A549 (cell line): ENCODE data around the gene ATAT1. TPM values are rescaled to one million over a fixed set of nuclear protein-coding genes. Genes with fewer than 3 reads are reported as not detected.
A peak's percentile ranks its signal among the peaks of the same experiment; 100 is the strongest.

ENCODE experiments used
- ATAC-seq, 2 experiments: fragments of 200-7000 bp in 1 of 2; fragments of >200 bp in 1 of 2; cut with Nextera tagmentation in 1 of 2; cut with Tn5 transposase in 1 of 2; 3 replicates each; pipeline versions ENCODE4 v1.8.0 to v1.9.1; 2018 to 2020; ENCODE audit warnings: mild to moderate bottlenecking in 1 of 2, moderate library complexity in 1 of 2
- CTCF ChIA-PET: fragments of 300-600 bp; sonication (Branson Sonifier 250); formaldehyde crosslinking; extraction: SDS; loops from one replicate; lab custom pipeline; 2021; ENCODE audit warnings: antibody characterized with exemption, inconsistent platforms; lab: Yijun Ruan, JAX
- POLR2A ChIA-PET: fragments of 350-600 bp; formaldehyde crosslinking; extraction: SDS; loops from one replicate; lab custom pipeline; 2021; ENCODE audit warnings: antibody characterized with exemption, inconsistent platforms; lab: Yijun Ruan, JAX
- DNase-seq, 2 experiments: peaks; one replicate each; pipeline versions ENCODE4 v3.0.0 to v3.0.0-alpha.2; 2011 to 2016; ENCODE audit warnings: low read depth in 1 of 2, low spot score in 1 of 2
- FAIRE-seq: peaks from 2 replicates; lab custom pipeline; 2011; peaks lifted over from hg19 to GRCh38; lab: Jason Lieb, UNC
- H3K27ac ChIP-seq, 2 experiments: fragments of >200 bp; sonication (Bioruptor Twin); formaldehyde crosslinking; 3 replicates each; pipeline ENCODE4 v1.5.1; 2016 to 2017
- H3K4me1 ChIP-seq: fragments of >200 bp; sonication (Bioruptor Twin); formaldehyde crosslinking; 3 replicates; pipeline ENCODE4 v1.6.1; 2016
- H3K4me2 ChIP-seq: fragments of >200 bp; sonication (Bioruptor Twin); formaldehyde crosslinking; 3 replicates; pipeline ENCODE4 v1.6.1; 2016
- H3K4me3 ChIP-seq: fragments of >200 bp; sonication (Bioruptor Twin); formaldehyde crosslinking; 3 replicates; pipeline ENCODE4 v1.5.1; 2016
- H3K9me3 ChIP-seq: fragments of >200 bp; sonication (Bioruptor Twin); formaldehyde crosslinking; 3 replicates; pipeline ENCODE4 v1.6.1; 2016
- BHLHE40 ChIP-seq: IDR thresholded peaks from 2 replicates; pipeline ENCODE4 v1.6.1; 2012; ENCODE audit warnings: low read depth, low read length, inconsistent platforms
- CBX2 ChIP-seq: fragments of 200-600 bp; sonication (generic); IDR thresholded peaks from 2 replicates; pipeline ENCODE4 v1.6.1; 2016; ENCODE audit warnings: low read depth, mild to moderate bottlenecking, borderline replicate concordance
- CEBPB ChIP-seq, 2 experiments: fragments of >200 bp in 1 of 2; sonication (Bioruptor Twin) in 1 of 2; formaldehyde crosslinking in 1 of 2; IDR thresholded peaks; 2 replicates each; pipeline ENCODE4 v1.6.1; 2012 to 2016
- EHMT2 ChIP-seq: fragments of 200-600 bp; sonication (generic); IDR thresholded peaks from 2 replicates; pipeline ENCODE4 v1.6.1; 2016; ENCODE audit warnings: antibody characterized with exemption, low read depth, mild to moderate bottlenecking, moderate library complexity
- EP300 ChIP-seq, 2 experiments: fragments of >200 bp; sonication (Bioruptor Twin); formaldehyde crosslinking; IDR thresholded peaks; 2 replicates in 1 of 2; 3 replicates in 1 of 2; pipeline ENCODE4 v1.6.1; 2016 to 2017
- ESRRA ChIP-seq: fragments of 150-350 bp; IDR thresholded peaks from 2 replicates; pipeline ENCODE4 v1.6.1; 2014; ENCODE audit warnings: mild to moderate bottlenecking, low read length, borderline replicate concordance
- FOXS1 ChIP-seq: fragments of 250-450 bp; sonication (Bioruptor Pico); IDR thresholded peaks from 2 replicates; pipeline ENCODE4 v1.5.0; 2020; ENCODE audit warnings: mild to moderate bottlenecking, moderate library complexity
- HEYL ChIP-seq: fragments of 250-450 bp; sonication (Bioruptor Pico); IDR thresholded peaks from 2 replicates; pipeline ENCODE4 v1.8.0; 2021; ENCODE audit warnings: mild to moderate bottlenecking, moderate library complexity
- HOXA7 ChIP-seq: fragments of 250-450 bp; sonication (Bioruptor Pico); IDR thresholded peaks from 2 replicates; pipeline ENCODE4 v1.5.0; 2020; ENCODE audit warnings: mild to moderate bottlenecking, moderate library complexity
- KDM5A ChIP-seq: fragments of 200-600 bp; sonication (generic); IDR thresholded peaks from 2 replicates; pipeline ENCODE4 v1.6.1; 2016; ENCODE audit warnings: antibody characterized with exemption, mild to moderate bottlenecking
- MAZ ChIP-seq: fragments of 150-350 bp; IDR thresholded peaks from 2 replicates; pipeline ENCODE4 v1.6.1; 2014; ENCODE audit warnings: antibody characterized with exemption, low read depth, low read length, borderline replicate concordance
- NFE2L2 ChIP-seq: fragments of 150-350 bp; conservative IDR thresholded peaks from 2 replicates; pipeline ENCODE4 v1.6.1; 2014; ENCODE audit warnings: low read length
- NR3C1 ChIP-seq: fragments of >200 bp; sonication (Bioruptor Twin); formaldehyde crosslinking; IDR thresholded peaks from 3 replicates; pipeline ENCODE4 v1.6.1; 2017
- PHF8 ChIP-seq: fragments of 200-600 bp; sonication (generic); IDR thresholded peaks from 2 replicates; pipeline ENCODE4 v1.6.1; 2016; ENCODE audit warnings: low read depth, mild to moderate bottlenecking, antibody characterized with exemption, moderate library complexity, borderline replicate concordance
- POLR2A ChIP-seq: IDR thresholded peaks from 2 replicates; pipeline ENCODE4 v1.6.1; 2012; ENCODE audit warnings: mild to moderate bottlenecking, low read length
- POLR2AphosphoS2 ChIP-seq: conservative IDR thresholded peaks from 2 replicates; pipeline ENCODE4 v1.6.1; 2012; ENCODE audit warnings: low read length, improper control_type of control experiment, inconsistent platforms
- RAD21 ChIP-seq, 2 experiments: fragments of >200 bp in 1 of 2; sonication (Bioruptor Twin) in 1 of 2; formaldehyde crosslinking in 1 of 2; IDR thresholded peaks in 1 of 2; conservative IDR thresholded peaks in 1 of 2; 2 replicates in 1 of 2; 3 replicates in 1 of 2; pipeline ENCODE4 v1.6.1; 2012 to 2018; ENCODE audit warnings: inconsistent platforms in 1 of 2
- RCOR1 ChIP-seq: fragments of 150-350 bp; IDR thresholded peaks from 2 replicates; pipeline ENCODE4 v1.6.1; 2014; ENCODE audit warnings: antibody characterized with exemption, low read length, low read depth
- RFX5 ChIP-seq: fragments of 450-650 bp; IDR thresholded peaks from 2 replicates; pipeline ENCODE4 v1.7.1; 2014; ENCODE audit warnings: antibody characterized with exemption, mild to moderate bottlenecking, moderate library complexity
- RNF2 ChIP-seq: fragments of 200-600 bp; sonication (generic); IDR thresholded peaks from 2 replicates; pipeline ENCODE4 v1.6.1; 2016; ENCODE audit warnings: low read depth, mild to moderate bottlenecking, antibody characterized with exemption, moderate library complexity, borderline replicate concordance
- TP53 ChIP-seq: fragments of 250-450 bp; sonication (Bioruptor Pico); IDR thresholded peaks from 2 replicates; pipeline ENCODE4 v1.5.0; 2021; ENCODE audit warnings: mild to moderate bottlenecking, moderate library complexity
- WGBS: methylation state at CpG from one replicate; pipeline ENCODE4 v1.1.6; 2017; ENCODE audit errors: missing lambda C conversion rate; 5-methylcytosine and 5-hydroxymethylcytosine counted together
- polyA plus RNA-seq, 4 experiments: library from polyadenylated mRNA; depleted of rRNA in 3 of 4; stranded (reverse); fragments of >200 nt; fragmentation: RNase III in 1 of 4; extraction: RNeasy Plus Mini Kit Qiagen cat#74134 plus additional on column Dnase treatment in 1 of 4; gene quantifications; 2 replicates in 3 of 4; 3 replicates in 1 of 4; pipeline ENCODE4 v1.2.3, GENCODE V29; 2011 to 2017
- TF ChIP-seq, protein P1 (sequence below): IDR thresholded peaks from 2 replicates; pipeline ENCODE4 v1.6.1; 2012
- TF ChIP-seq, protein P2 (sequence below): fragments of >200 bp; sonication (Bioruptor Twin); formaldehyde crosslinking; IDR thresholded peaks from 3 replicates; pipeline ENCODE4 v1.5.1; 2016
- TF ChIP-seq, protein P3 (sequence below): fragments of 450-650 bp; IDR thresholded peaks from 2 replicates; pipeline ENCODE4 v1.6.1; 2014; ENCODE audit warnings: antibody characterized with exemption
- TF ChIP-seq, protein P4 (sequence below): IDR thresholded peaks from 2 replicates; pipeline ENCODE4 v1.6.1; 2012

The ATAT1 gene
- polyA plus RNA-seq, 2 of the 4 experiments (the other 2 are of a cell fraction), result 7.4 to 8.6 TPM

DNA sequence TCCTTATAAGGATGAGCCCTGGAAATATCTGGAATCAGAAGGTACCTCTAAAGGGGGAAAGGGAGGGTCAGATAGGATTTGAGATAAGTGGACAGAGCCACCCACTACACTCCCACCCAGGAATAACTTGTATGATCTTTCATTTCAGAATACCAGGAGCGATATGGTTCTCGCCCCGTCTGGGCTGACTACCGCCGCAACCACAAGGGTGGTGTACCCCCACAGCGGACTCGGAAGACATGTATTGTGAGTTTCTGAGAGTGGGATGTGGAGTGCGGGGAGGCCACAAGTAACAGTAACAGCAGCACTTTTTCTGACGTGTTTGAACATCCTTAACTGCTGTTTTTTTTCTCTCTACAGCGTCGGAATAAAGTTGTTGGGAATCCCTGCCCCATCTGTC lies 7.1 kb upstream of the ATAT1 start:
- TF ChIP-seq, protein P1, sequence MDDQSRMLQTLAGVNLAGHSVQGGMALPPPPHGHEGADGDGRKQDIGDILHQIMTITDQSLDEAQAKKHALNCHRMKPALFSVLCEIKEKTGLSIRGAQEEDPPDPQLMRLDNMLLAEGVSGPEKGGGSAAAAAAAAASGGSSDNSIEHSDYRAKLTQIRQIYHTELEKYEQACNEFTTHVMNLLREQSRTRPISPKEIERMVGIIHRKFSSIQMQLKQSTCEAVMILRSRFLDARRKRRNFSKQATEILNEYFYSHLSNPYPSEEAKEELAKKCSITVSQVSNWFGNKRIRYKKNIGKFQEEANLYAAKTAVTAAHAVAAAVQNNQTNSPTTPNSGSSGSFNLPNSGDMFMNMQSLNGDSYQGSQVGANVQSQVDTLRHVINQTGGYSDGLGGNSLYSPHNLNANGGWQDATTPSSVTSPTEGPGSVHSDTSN, result no peak
- no peak for TF ChIP-seq CEBPB (IDR thresholded peaks at IDR 0.05)
- DNase-seq (no peak), FAIRE-seq (no peak), ATAC-seq (no peak)
- H3K27ac ChIP-seq, result no peak overlapping the region
- peak overlapping the region; percentile 81; the same call in 2 of the 3 replicates for H3K4me2 ChIP-seq
- no peaks in the 10 kb centered on the region for H3K9me3 ChIP-seq
- ChIA-PET POLR2A (no interaction called here), CTCF (no interaction called here)
- WGBS, result 98% methylated on average over 10 of the region's 11 CpGs
- H3K4me3 ChIP-seq, result no peak overlapping the region
- H3K4me1 ChIP-seq, result peaks cover 7% of the 10 kb centered on the region

DNA sequence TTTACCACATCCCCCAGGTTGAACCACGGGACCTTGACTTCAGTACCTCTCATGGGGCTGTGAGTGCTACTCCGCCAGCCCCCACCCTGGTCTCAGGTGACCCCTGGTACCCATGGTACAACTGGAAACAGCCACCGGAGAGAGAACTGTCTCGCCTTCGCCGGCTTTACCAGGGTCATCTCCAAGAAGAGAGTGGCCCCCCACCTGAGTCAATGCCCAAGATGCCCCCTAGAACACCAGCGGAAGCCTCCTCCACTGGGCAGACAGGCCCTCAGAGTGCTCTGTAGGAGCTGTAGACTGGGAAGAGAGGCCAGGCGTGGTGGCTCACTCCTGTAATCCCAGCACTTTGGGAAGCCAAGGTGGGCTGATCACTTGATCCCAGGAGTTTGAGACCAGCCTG lies 1.2 kb upstream of the ATAT1 start:
- POLR2A ChIA-PET, result no interaction called here
- ATAC-seq (no peak), FAIRE-seq (no peak), DNase-seq (no peak)
- CTCF ChIA-PET, result interaction anchor here (1.0 to 1.6 kb wide), 4 partner anchors 8 to 54 kb away, joined by 3 to 5 read pairs (median 4); partner anchors contain the start of genes DHX16, MRPS18B and PPP1R10
- 97% methylated on average over 3 of the region's 8 CpGs for WGBS
- no peak overlapping the region for H3K27ac ChIP-seq
- no peak overlapping the region for H3K4me2 ChIP-seq
- TF ChIP-seq EHMT2 (no peak), POLR2AphosphoS2 (no peak), KDM5A (no peak), MAZ (no peak), ESRRA (no peak)
- TF ChIP-seq, protein P2, sequence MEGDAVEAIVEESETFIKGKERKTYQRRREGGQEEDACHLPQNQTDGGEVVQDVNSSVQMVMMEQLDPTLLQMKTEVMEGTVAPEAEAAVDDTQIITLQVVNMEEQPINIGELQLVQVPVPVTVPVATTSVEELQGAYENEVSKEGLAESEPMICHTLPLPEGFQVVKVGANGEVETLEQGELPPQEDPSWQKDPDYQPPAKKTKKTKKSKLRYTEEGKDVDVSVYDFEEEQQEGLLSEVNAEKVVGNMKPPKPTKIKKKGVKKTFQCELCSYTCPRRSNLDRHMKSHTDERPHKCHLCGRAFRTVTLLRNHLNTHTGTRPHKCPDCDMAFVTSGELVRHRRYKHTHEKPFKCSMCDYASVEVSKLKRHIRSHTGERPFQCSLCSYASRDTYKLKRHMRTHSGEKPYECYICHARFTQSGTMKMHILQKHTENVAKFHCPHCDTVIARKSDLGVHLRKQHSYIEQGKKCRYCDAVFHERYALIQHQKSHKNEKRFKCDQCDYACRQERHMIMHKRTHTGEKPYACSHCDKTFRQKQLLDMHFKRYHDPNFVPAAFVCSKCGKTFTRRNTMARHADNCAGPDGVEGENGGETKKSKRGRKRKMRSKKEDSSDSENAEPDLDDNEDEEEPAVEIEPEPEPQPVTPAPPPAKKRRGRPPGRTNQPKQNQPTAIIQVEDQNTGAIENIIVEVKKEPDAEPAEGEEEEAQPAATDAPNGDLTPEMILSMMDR, result no peak
- H3K4me3 ChIP-seq, result no peak overlapping the region
- peaks cover 8% of the 10 kb centered on the region for H3K4me1 ChIP-seq
- no peaks in the 10 kb centered on the region for H3K9me3 ChIP-seq

DNA sequence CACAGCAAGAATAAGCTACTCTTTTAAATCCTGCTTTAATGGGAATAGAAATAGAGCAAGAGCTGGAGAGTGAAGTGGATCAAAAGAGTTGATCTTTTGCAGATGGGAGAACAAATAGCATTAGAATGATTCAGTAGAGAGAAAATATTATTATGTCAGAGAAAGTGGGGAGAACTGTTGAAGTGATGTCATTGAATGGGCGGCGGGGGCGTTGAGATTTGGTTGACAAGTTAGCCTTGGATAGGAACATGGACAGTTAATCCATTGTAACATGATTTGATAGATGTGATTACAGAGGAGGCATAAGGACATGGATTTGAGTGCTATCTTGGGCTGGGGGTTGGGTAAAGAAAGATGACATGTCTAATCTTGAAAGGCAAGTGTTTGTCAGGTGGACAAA lies 9.2 kb downstream of the ATAT1 start:
- no peak overlapping the region for H3K27ac ChIP-seq
- TF ChIP-seq RCOR1, result no peak
- no peak for TF ChIP-seq NR3C1
- TF ChIP-seq EP300 (IDR thresholded peaks at IDR 0.05), result no peak
- no peak for TF ChIP-seq RNF2
- no peak for TF ChIP-seq POLR2A
- no peak for TF ChIP-seq HEYL (CRISPR knock-in tag)
- no peak for TF ChIP-seq PHF8
- no peak for TF ChIP-seq TP53 (CRISPR knock-in tag)
- TF ChIP-seq FOXS1 (CRISPR knock-in tag), result no peak
- TF ChIP-seq BHLHE40, result no peak
- no peak for TF ChIP-seq RAD21 (conservative IDR thresholded peaks at IDR 0.05 in 1 of 2, IDR thresholded peaks at IDR 0.05 in 1 of 2)
- TF ChIP-seq HOXA7 (CRISPR knock-in tag), result no peak
- no peak for TF ChIP-seq NFE2L2
- TF ChIP-seq, protein P3, sequence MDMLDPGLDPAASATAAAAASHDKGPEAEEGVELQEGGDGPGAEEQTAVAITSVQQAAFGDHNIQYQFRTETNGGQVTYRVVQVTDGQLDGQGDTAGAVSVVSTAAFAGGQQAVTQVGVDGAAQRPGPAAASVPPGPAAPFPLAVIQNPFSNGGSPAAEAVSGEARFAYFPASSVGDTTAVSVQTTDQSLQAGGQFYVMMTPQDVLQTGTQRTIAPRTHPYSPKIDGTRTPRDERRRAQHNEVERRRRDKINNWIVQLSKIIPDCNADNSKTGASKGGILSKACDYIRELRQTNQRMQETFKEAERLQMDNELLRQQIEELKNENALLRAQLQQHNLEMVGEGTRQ, result no peak
- no peak for TF ChIP-seq CBX2
- no peak for TF ChIP-seq RFX5
- TF ChIP-seq, protein P4, sequence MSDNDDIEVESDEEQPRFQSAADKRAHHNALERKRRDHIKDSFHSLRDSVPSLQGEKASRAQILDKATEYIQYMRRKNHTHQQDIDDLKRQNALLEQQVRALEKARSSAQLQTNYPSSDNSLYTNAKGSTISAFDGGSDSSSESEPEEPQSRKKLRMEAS, result no peak
- ATAC-seq (no peak), FAIRE-seq (no peak), DNase-seq (no peak)
- H3K4me3 ChIP-seq, result no peak overlapping the region
- WGBS, result 98% methylated on average over 3 of the region's 3 CpGs
- no peaks in the 10 kb centered on the region for H3K9me3 ChIP-seq
- POLR2A ChIA-PET, result no interaction called here
- CTCF ChIA-PET, result no interaction called here
- peaks cover 5% of the 10 kb centered on the region; the same call in 1 of the 3 replicates for H3K4me1 ChIP-seq
- no peak overlapping the region for H3K4me2 ChIP-seq
